Stimulated activated memory B cell treated with anti-CD40 and anti-IgM and Interleukin-4, amounts not matched to agents 10 μg/mL and 1 μg/mL and 100 μg/mL, for 72 hours (primary cell): Measurements from ENCODE around the gene PLPP6.
"Not testable (repeated sequence)": the region's sequence is repeated elsewhere in the genome, so short reads cannot be mapped to it uniquely, and the experiment has no call there.

ENCODE experiments used
- ATAC-seq: fragments of 150-1000 bp; cut with Tn5 transposase; 2 replicates; pipeline ENCODE4 v1.10.0; 2021
- H3K27ac Mint-ChIP-seq: one replicate; pipeline ENCODE4 v1.8.0; 2022; ENCODE audit warnings: mild to moderate bottlenecking, mixed read lengths
- H3K27me3 Mint-ChIP-seq: one replicate; pipeline ENCODE4 v1.8.0; 2022; ENCODE audit warnings: mixed read lengths
- H3K36me3 Mint-ChIP-seq: one replicate; pipeline ENCODE4 v1.8.0; 2022; ENCODE audit warnings: mixed read lengths
- H3K4me1 Mint-ChIP-seq: one replicate; pipeline ENCODE4 v1.8.0; 2022; ENCODE audit warnings: mixed read lengths
- H3K4me3 Mint-ChIP-seq: one replicate; pipeline ENCODE4 v1.8.0; 2022; ENCODE audit warnings: mild to moderate bottlenecking, moderate library complexity, mixed read lengths
- H3K9me3 Mint-ChIP-seq: one replicate; pipeline ENCODE4 v1.8.0; 2022; ENCODE audit warnings: mixed read lengths

Gene PLPP6

GRCh38 chr9:4654538-4654937 lies 7.6 kb upstream of the PLPP6 start:
- Mint-ChIP-seq H3K27ac (no peak overlapping the region), H3K4me3 (no peak overlapping the region), H3K4me1 (no peaks in the 10 kb centered on the region), H3K9me3 (peaks cover 2% of the 10 kb centered on the region), H3K36me3 (no peaks in the 10 kb centered on the region), H3K27me3 (peaks cover 21% of the 10 kb centered on the region)
- no peak for ATAC-seq

DNA sequence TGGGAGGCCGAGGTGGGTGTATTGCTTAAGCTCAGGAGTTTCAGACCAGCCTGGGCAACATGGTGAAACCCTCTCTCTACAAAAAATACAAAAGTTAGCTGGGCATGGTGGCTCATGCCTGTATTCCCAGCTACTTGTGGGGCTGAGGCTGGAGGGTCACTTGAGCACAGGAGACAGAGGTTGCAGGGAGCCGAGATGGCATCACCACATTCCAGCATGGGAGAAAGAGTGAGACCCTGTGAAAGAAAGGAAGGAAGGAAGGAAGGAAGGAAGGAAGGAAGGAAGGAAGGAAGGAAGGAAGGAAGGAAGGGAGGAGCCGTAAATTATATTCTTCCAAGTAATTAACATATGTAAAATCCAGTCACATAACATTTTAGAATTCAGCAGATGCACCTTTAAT lies 5.9 kb upstream of the PLPP6 start:
- not testable (repeated sequence) for H3K27me3 Mint-ChIP-seq, ATAC-seq, H3K4me3 Mint-ChIP-seq, H3K9me3 Mint-ChIP-seq, H3K36me3 Mint-ChIP-seq, H3K4me1 Mint-ChIP-seq, H3K27ac Mint-ChIP-seq

DNA sequence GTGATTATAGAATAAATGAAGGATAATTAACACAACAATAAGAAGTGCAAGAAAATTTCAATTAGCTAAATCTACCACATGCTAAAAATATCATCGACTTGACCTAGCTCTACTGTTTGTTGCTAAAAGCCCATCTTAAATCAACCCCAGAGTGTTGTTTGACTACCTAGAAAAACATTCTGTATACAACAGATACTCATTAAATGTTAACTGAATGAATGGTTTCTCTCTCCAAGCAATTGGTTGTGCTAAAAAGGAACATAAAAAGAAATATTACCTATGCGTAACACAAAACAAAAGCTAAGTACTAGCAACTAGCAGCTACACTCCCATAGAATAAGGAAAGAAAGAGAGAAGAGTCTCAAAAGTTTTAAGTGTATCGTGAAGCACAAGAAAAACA lies 5.5 kb upstream of the PLPP6 start:
- Mint-ChIP-seq H3K9me3 (peaks cover 2% of the 10 kb centered on the region), H3K4me1 (no peaks in the 10 kb centered on the region), H3K36me3 (no peaks in the 10 kb centered on the region), H3K27ac (no peak overlapping the region), H3K27me3 (peaks cover 2% of the 10 kb centered on the region), H3K4me3 (no peak overlapping the region)
- no peak for ATAC-seq

DNA sequence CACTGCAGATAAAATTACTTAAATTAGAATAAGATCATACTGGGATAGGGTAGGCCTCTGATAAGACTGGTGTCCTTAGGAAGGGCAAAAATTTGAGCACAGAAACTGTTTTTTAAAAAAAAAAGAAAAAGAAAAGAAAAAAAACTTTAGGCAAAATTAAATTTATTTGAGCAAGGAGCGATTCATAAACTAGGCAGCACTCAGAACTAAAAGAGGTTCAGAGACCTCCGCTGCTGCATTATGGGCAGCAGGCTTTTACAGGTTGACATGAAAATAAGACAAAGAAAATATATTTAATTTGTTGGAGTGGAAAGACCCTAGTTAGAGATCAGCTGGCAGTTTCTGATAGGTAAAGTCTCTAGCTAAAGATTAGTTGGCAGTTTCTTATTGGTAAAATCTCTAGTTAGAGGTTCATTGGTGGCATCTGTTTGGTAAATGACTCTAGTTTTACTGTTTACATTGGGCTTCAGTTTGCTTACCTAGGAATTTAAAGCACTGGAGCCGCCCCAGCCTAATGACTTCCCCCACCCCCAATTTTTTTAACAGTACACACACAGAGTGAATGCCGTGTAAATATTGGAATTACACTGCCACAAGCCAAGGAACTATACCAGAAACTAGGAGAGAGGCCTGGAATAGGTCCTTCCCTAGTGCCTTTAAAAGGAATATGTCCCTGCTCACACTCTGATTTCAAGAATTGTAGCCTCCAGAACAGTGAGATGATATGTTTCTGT lies 4.5 kb upstream of the PLPP6 start:
- Mint-ChIP-seq H3K36me3 (no peaks in the 10 kb centered on the region), H3K9me3 (peaks cover 2% of the 10 kb centered on the region), H3K27ac (no peak overlapping the region), H3K4me1 (peaks cover 8% of the 10 kb centered on the region), H3K27me3 (no peaks in the 10 kb centered on the region), H3K4me3 (no peak overlapping the region)
- no peak for ATAC-seq

DNA sequence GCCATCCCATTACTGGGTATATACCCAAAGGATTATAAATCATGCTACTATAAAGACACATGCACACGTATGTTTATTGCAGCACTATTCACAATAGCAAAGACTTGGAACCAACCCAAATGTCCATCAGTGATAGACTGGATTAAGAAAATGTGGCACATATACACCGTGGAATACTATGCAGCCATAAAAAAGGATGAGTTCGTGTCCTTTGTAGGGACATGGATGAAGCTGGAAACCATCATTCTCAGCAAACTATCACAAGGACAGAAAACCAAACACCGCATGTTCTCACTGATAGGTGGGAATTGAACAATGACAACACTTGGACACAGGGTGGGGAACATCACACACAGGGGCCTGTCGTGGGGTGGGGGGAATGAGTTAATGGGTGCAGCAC lies 1.4 kb upstream of the PLPP6 start:
- H3K36me3 Mint-ChIP-seq, H3K27me3 Mint-ChIP-seq, H3K27ac Mint-ChIP-seq, H3K4me3 Mint-ChIP-seq, ATAC-seq, H3K9me3 Mint-ChIP-seq: not testable (repeated sequence)
- H3K4me1 Mint-ChIP-seq, result peaks cover 38% of the 10 kb centered on the region

DNA sequence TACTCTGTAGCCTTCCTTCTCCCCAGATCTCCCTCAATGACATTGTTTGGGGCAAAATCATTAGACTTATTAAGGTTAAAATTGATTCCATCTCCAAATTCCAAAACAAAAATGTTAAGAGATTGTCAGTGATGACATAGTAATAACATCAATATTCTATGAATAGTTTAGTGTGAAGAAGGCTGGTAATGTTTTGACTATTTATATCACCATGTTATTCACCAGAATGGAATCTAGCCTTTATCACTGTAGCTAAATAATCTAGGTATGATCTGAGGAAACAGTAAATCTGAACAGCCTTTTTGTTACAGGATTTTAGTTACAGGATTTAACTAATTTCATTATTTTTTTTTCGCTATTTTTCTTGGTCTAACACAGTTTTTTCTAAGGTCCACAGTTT lies 929 bp upstream of the PLPP6 start:
- H3K9me3 Mint-ChIP-seq, result peaks cover 1% of the 10 kb centered on the region
- peaks cover 43% of the 10 kb centered on the region for H3K4me1 Mint-ChIP-seq
- peak overlapping the region; percentile 84 for H3K27ac Mint-ChIP-seq
- no peaks in the 10 kb centered on the region for H3K27me3 Mint-ChIP-seq
- no peaks in the 10 kb centered on the region for H3K36me3 Mint-ChIP-seq
- no peak for ATAC-seq
- H3K4me3 Mint-ChIP-seq, result no peak overlapping the region

DNA sequence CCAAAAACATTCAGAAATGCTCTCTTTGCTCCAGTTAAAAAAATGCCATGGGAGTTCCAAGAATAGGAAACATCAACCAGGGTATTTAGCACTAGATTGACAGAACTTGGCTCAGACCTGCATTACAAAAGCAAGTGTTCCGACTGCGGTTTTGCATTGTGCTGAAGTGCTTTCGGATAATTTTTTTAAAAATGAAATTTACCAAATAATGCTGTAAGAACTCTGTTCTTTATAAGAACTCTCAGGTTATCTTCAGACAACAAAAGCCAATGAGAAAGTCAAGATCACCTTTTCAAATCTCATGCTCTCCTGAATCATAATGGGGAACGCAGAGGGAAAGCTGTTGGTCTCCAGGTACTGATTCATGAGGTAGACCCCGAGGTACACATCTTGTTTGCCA lies 483 bp upstream of the PLPP6 start:
- Mint-ChIP-seq H3K9me3 (no peaks in the 10 kb centered on the region), H3K27me3 (no peaks in the 10 kb centered on the region), H3K36me3 (no peaks in the 10 kb centered on the region), H3K4me3 (peak overlapping the region; percentile 87), H3K27ac (peak overlapping the region; percentile 84), H3K4me1 (peaks cover 48% of the 10 kb centered on the region)
- no peak for ATAC-seq

- Mint-ChIP-seq H3K9me3 (no peaks in the 10 kb centered on the region), H3K4me3 (peak overlapping the region; percentile 87), H3K27ac (peak overlapping the region; percentile 84), H3K27me3 (no peaks in the 10 kb centered on the region), H3K36me3 (no peaks in the 10 kb centered on the region), H3K4me1 (peaks cover 51% of the 10 kb centered on the region)
- peak; percentile 3 for ATAC-seq
Observed at GRCh38 chr9:4662989-4663792, 1.1 kb downstream of the PLPP6 start.

- Mint-ChIP-seq H3K27me3 (no peaks in the 10 kb centered on the region), H3K4me1 (peaks cover 51% of the 10 kb centered on the region), H3K4me3 (peak overlapping the region; percentile 30), H3K36me3 (no peaks in the 10 kb centered on the region), H3K9me3 (no peaks in the 10 kb centered on the region), H3K27ac (no peak overlapping the region)
- ATAC-seq, result no peak
Observed at GRCh38 chr9:4663956-4664355, 1.9 kb downstream of the PLPP6 start.

GRCh38 chr9:4665357-4665756 lies 3.3 kb downstream of the PLPP6 start:
- Mint-ChIP-seq H3K4me1 (peaks cover 51% of the 10 kb centered on the region), H3K9me3 (no peaks in the 10 kb centered on the region), H3K27me3 (no peaks in the 10 kb centered on the region), H3K27ac (peak overlapping the region; percentile 21), H3K4me3 (no peak overlapping the region), H3K36me3 (no peaks in the 10 kb centered on the region)
- ATAC-seq, result no peak

DNA sequence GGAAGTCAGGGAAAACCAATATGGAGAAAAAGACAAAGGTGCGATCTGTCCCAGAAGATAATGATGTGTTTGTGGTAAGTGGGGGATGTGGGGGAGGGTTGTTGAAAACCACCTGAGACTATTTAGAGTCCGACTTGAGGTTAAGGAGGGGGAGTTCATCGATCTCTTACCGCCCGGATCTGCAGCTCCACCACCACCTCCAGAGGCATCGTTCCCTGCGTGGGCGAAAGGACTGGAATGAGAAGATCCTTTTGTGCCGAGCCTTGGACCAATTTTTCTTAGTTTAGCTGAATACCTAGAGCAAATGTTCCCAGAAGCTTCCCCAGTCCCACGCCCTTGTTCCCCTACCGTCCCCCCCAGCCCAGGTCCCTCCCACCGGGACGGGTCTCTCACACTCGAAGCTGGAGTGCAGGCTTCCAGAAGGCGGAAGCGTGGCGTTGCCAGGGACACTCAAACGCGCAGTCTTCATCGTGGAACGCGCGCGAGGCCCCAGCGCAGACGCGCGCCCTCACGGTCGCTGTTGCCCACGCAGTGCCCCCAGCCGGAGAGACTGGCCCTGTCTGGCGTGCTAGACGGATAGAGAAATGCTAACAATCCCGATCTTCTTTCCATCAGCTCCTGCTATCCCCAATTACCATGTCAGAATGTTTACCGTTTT lies 4.1 kb downstream of the PLPP6 start, which contains the start of gene SPATA6L:
Gene SPATA6L, minus strand, starts transcription at position 439 of the 658 bp plus-strand sequence. Its CDS starts 230 bp downstream, at position 209.
- Mint-ChIP-seq H3K4me3 (peak within 1 kb of the TSS; percentile 73), H3K9me3 (no peaks in the 10 kb centered on the region), H3K4me1 (peaks cover 51% of the 10 kb centered on the region), H3K27me3 (no peaks in the 10 kb centered on the region), H3K36me3 (no peaks in the 10 kb centered on the region), H3K27ac (peak within 1 kb of the TSS; percentile 21)
- ATAC-seq, result peak; percentile 65

- H3K27ac Mint-ChIP-seq, result no peak overlapping the region
- no peak overlapping the region for H3K4me3 Mint-ChIP-seq
- H3K36me3 Mint-ChIP-seq, result no peaks in the 10 kb centered on the region
- no peaks in the 10 kb centered on the region for H3K9me3 Mint-ChIP-seq
- no peaks in the 10 kb centered on the region for H3K27me3 Mint-ChIP-seq
- ATAC-seq, result no peak
- H3K4me1 Mint-ChIP-seq, result peaks cover 42% of the 10 kb centered on the region
Observed at GRCh38 chr9:4667681-4668080, 5.6 kb downstream of the PLPP6 start.

GRCh38 chr9:4668604-4669003 lies 6.5 kb downstream of the PLPP6 start:
- ATAC-seq, result no peak
- Mint-ChIP-seq H3K27ac (no peak overlapping the region), H3K4me1 (peaks cover 33% of the 10 kb centered on the region)

GRCh38 chr9:4669890-4670289 lies 7.8 kb downstream of the PLPP6 start:
- Mint-ChIP-seq H3K36me3 (no peaks in the 10 kb centered on the region), H3K4me3 (no peak overlapping the region), H3K9me3 (no peaks in the 10 kb centered on the region), H3K27me3 (no peaks in the 10 kb centered on the region), H3K4me1 (peaks cover 20% of the 10 kb centered on the region), H3K27ac (no peak overlapping the region)
- ATAC-seq, result no peak

More at GRCh38 chr9:4668604-4669003, 6.5 kb downstream of the PLPP6 start:
- no peaks in the 10 kb centered on the region for H3K36me3 Mint-ChIP-seq
- H3K27me3 Mint-ChIP-seq, result no peaks in the 10 kb centered on the region
- H3K9me3 Mint-ChIP-seq, result no peaks in the 10 kb centered on the region
- no peak overlapping the region for H3K4me3 Mint-ChIP-seq

- H3K27me3 Mint-ChIP-seq, result no peaks in the 10 kb centered on the region
- H3K27ac Mint-ChIP-seq, result no peak overlapping the region
- H3K4me1 Mint-ChIP-seq, result peaks cover 14% of the 10 kb centered on the region
- H3K9me3 Mint-ChIP-seq, result no peaks in the 10 kb centered on the region
- no peak for ATAC-seq
- H3K4me3 Mint-ChIP-seq, result no peak overlapping the region
- H3K36me3 Mint-ChIP-seq, result peaks cover 1% of the 10 kb centered on the region
Observed at GRCh38 chr9:4670591-4670990, 8.5 kb downstream of the PLPP6 start.
